HuH-7 (cell line): ENCODE data around the gene MYBPC1.
A peak's percentile ranks its signal among the peaks of the same experiment; 100 is the strongest.
"Not testable (repeated sequence)": the region's sequence is repeated elsewhere in the genome, so short reads cannot be mapped to it uniquely, and the experiment has no call there.

Experiments
- DNase-seq: peaks from one replicate; pipeline ENCODE4 v3.0.0; 2011; ENCODE audit warnings: low spot score

Gene MYBPC1

GRCh38 chr12:101594700-101595099, at the start of gene MYBPC1:
TSS of gene MYBPC1 (plus strand) at chr12:101594971. CDS start at chr12:101595071, 100 bp downstream.
- DNase-seq = no peak

- DNase-seq = no peak
Measured at GRCh38 chr12:101551362-101552114, 43.2 kb upstream of the MYBPC1 start.

DNA sequence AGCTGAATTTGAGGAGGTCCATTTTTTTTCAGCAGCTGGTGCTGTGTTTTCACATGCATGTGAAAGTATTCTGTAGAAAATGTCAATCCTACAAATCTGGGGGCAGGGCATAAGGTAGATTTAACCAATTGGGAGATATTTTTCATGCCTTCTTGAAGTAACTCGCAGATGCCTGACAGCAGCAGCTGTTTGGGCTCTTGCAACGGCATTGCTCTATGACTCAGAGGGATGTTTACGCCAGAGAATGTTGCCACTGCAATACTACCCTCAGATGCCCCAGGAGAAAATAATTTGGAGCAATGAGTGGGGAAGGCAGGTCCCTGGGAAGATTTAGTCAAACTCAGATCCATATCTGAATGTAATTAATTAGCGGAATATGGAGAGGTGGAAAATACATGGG, 42.5 kb upstream of the MYBPC1 start:
- DNase-seq = no peak

DNA sequence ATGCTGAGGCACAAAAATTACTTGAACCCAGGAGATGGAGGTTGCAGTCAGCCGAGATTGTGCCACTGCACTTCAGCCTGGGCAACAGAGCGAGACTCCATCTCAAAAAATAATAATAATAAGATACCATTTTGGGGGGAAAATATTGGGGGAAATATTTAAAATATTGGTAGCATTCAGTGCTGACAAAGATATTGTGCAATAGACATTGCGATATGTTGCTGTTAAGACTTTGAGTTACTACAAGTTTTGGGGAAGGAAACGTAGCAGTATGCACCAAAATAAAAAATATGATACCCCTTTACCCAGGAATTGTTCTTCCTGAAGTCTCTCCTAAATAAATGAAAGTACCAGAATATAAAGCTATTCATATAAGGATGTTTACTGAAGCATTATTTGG, 37.7 kb upstream of the MYBPC1 start:
- DNase-seq = no peak

DNA sequence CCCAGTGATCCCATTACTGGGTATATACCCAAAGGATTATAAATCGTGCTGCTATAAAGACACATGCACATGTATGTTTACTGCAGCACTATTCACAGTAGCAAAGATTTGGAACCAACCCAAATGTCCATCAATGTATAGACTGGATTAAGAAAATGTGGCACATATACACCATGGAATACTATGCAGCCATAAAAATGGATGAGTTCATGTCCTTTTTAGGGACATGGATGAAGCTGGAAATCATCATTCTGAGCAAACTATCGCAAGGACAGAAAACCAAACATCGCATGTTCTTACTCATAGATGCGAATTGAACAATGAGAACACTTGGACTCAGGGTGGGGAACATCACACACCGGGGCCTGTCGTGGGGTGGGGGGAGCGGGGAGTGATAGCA, 36.0 kb upstream of the MYBPC1 start:
- DNase-seq = not testable (repeated sequence)

DNA sequence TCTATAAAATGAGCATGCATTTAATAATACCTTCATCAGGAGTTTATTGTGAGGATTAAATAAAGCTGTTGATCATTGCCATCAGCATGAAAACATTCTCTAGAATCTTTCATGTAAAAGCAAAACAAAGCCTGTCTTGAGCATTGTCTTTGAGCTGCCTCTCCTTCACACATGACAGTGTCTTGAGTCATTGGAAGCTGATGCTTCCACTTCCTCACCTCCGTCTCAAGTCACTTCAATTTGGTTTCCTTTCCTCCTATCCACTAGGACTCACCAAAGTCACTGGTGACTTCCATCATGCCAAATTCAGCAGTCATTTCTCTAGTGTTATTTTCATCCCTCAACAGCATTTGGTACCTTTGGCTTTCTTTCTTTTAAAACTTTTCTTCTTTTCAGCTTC, 31.6 kb upstream of the MYBPC1 start:
- DNase-seq = no peak

- DNase-seq = no peak
Measured at GRCh38 chr12:101564912-101565311, 29.9 kb upstream of the MYBPC1 start.

- no peak for DNase-seq
Measured at GRCh38 chr12:101566318-101566717, 28.5 kb upstream of the MYBPC1 start.

- no peak for DNase-seq
Measured at GRCh38 chr12:101567918-101568317, 26.9 kb upstream of the MYBPC1 start.

DNA sequence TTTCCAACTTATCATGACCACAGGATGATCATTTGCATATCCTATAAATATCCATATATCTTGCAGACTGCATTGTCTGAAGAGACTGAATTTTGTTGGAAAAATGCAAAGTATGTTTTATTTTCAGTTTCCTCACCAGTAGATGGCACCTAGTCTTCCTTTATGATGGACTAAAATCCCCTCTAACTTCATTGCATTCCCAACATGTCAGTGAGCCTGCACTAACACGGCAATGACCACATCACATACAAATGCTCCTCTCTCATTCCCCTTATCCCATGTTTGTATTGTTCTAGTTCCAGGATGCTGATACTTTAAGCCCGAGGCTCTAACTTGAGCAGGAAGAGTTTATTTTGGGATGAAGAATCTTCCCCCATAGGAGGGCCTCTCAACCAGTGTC, 24.7 kb upstream of the MYBPC1 start:
- peak; percentile 57 for DNase-seq

DNA sequence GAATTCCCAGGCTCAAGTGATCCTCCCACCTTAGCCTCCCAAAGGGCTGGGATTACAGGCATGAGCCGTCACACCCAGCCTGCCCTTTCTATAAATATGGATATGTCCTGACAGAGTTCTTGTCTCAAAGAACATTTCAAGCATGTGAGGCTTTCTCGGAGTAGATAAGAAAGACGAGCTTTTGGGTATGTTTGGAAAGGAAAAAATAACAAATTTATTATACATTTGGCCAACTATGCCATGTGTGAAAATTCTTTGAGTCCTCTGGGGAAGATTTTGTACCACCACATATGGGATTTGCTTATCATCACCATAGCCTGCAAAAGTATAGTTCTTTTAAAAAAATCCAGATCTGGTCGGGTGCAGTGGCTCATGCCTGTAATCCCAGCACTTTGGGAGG, 23.7 kb upstream of the MYBPC1 start:
- DNase-seq = no peak

DNA sequence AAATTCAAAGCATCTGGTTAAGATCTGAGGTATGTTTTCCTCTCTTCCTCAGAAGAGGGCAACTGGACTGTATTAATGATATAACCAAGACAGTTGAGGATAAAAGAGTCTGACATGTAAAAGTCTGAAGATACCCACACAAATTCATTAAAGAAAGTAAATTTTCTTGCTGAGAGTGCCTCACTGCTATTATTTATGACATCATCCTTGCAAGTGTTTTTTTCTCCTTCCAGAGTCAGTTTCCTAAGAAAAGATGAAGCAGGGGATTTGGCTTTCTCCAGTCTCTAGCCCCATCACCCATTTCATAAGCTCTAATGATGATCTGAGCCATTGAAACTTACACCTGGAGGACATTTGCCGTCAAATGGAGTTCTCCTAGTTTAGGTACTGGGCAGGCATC, 21.0 kb upstream of the MYBPC1 start:
- no peak for DNase-seq

- DNase-seq = no peak
Measured at GRCh38 chr12:101578417-101578816, 16.4 kb upstream of the MYBPC1 start.

- DNase-seq = no peak
Measured at GRCh38 chr12:101581190-101581589, 13.6 kb upstream of the MYBPC1 start.

- DNase-seq = no peak
Measured at GRCh38 chr12:101582937-101583336, 11.8 kb upstream of the MYBPC1 start.

GRCh38 chr12:101590383-101590782, 4.4 kb upstream of the MYBPC1 start:
- DNase-seq = no peak

GRCh38 chr12:101591781-101592180, 3.0 kb upstream of the MYBPC1 start:
- DNase-seq = no peak

- DNase-seq = no peak
Measured at GRCh38 chr12:101592448-101592847, 2.3 kb upstream of the MYBPC1 start.

DNA sequence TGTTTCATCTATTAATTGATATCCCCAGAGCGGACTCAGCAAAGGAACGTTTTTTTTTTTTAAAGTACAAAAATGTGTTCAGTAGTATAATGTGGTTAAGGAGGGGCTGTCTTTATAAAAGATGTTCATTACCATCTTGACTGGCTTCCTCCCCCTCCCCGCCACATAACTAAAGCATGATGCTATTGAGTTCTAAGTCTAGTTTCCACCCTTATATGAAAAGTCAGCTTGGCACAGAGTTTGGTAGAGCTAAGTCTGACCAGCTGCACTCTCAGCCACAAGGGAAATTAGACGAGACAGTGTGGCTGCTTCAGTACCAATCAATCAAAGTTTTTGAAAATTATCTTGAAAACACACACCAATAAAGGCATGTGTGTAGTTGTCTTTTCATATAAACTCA, 1.9 kb upstream of the MYBPC1 start:
- DNase-seq = no peak

- no peak for DNase-seq
Measured at GRCh38 chr12:101596172-101596571, 1.4 kb downstream of the MYBPC1 start.

GRCh38 chr12:101597164-101597563, 2.4 kb downstream of the MYBPC1 start:
- DNase-seq = no peak

DNA sequence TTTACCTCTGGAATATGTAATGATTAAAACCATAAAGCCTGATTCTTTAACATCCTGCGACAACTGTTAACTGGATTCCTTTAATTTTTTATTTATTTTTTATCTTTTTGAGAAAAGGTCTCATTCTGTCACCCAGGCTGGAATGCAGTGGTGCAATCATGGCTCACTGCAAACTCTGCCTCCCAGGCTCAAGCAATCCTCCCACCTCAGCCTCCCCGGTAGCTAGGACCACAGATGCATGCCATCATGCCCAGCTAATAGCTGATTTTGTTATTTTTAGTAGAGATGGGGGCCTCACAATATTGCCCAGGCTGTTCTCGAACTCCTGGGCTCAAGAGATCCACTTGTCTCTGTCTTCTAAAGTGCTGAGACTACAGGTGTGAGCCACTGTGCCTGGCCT, 3.7 kb downstream of the MYBPC1 start:
- DNase-seq = no peak

DNA sequence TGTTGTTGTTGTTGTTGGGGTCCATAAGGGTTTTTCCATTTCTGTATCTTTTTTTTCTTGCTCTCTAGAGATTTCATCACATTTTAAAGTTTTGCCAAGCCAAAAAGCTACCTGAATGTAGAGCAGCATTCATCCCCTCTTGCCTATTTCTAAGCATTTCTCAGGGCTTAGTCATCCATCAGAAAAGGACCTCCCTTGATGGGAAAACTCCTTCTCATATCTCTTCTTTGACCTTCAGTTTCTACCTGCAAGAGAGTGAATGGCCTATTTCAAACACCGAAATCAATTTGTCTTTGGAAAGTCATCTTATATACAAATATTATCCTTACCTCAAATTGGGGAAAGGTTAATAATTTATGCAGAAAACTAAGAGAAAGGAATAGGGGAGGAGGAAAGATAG, 4.5 kb downstream of the MYBPC1 start:
- no peak for DNase-seq

DNA sequence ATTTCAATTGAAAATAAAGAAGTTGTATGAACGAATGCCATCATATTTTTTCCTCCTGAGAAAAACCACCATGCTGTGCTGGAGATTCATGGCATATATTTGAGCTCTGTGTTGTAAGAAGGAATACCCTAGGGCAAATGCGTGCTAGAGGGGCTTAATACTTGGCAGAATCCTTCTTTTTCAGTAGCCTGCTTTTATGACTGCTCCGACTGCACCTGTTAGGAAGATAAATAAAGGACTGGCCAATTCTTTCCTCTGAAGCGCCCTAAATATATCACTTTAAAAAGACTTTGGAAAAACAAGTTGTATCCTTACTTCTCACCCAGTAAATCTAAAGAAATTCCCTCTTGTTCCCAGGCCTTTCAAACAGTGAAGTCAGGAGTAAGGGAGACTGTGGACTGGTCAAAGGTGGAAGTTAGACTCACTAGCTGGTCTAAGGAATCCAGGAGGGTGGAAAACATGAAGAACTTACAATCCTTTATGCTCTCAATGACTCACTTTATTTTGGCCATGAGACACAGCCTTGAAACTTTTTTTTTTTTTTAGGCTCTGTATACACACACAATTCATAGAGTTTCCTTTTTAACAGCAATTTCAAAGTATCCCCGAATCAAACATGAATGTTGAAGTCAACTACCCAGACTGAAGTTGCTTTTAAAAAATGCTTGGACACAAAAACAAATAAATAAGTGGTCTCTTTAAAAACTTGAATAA, 5.2 kb downstream of the MYBPC1 start:
- no peak for DNase-seq
